Fibroblast of lung (primary cell): Measurements from ENCODE around the gene KCTD13. TPM values are rescaled to one million over a fixed set of nuclear protein-coding genes. Genes with fewer than 3 reads are reported as not detected.

Source experiments
- DNase-seq, 2 donors: peaks; one replicate each; pipeline versions ENCODE4 v3.0.0 to v3.0.0-alpha.2; 2010; ENCODE audit warnings: low read depth in 2 of 2
- H2AFZ ChIP-seq: 2 replicates; pipeline ENCODE4 v1.5.1; 2012; ENCODE audit warnings: low read length, control low read depth, inconsistent platforms
- H3K27ac ChIP-seq: 2 replicates; pipeline ENCODE4 v1.5.1; 2011; ENCODE audit warnings: low read length, control low read depth; ENCODE audit not compliant: insufficient read depth
- H3K27me3 ChIP-seq: 2 replicates; pipeline ENCODE4 v1.5.1; 2011; ENCODE audit warnings: mild to moderate bottlenecking, low read length; ENCODE audit not compliant: control insufficient read depth, insufficient read depth
- H3K36me3 ChIP-seq: 2 replicates; pipeline ENCODE4 v1.5.1; 2011; ENCODE audit warnings: low read length; ENCODE audit not compliant: control insufficient read depth, insufficient read depth
- H3K4me1 ChIP-seq: 2 replicates; pipeline ENCODE4 v1.5.1; 2011; ENCODE audit warnings: low read length; ENCODE audit not compliant: control insufficient read depth, insufficient read depth; ENCODE audit errors: extremely low read depth
- H3K4me2 ChIP-seq: 2 replicates; pipeline ENCODE4 v1.5.1; 2011; ENCODE audit warnings: low read length, control low read depth; ENCODE audit not compliant: insufficient read depth; ENCODE audit errors: extremely low read depth
- H3K4me3 ChIP-seq, 4 experiments: fragments of 200-600 bp in 1 of 4; sonication (generic) in 1 of 4; replicated peaks in 1 of 4; 2 replicates each; pipeline ENCODE4 v1.5.1; 2011 to 2016; ENCODE audit warnings: low read length in 4 of 4, low read depth in 3 of 4, mild to moderate bottlenecking in 3 of 4, control low read depth in 2 of 4, inconsistent platforms in 1 of 4, mixed read lengths in 1 of 4; ENCODE audit not compliant: insufficient read depth in 1 of 4; ENCODE audit errors: control extremely low read depth in 1 of 4
- H3K79me2 ChIP-seq: 2 replicates; pipeline ENCODE4 v1.5.1; 2012; ENCODE audit warnings: mild to moderate bottlenecking, low read length, inconsistent platforms; ENCODE audit not compliant: control insufficient read depth, insufficient read depth
- H3K9ac ChIP-seq: 2 replicates; pipeline ENCODE4 v1.5.1; 2011; ENCODE audit warnings: mild to moderate bottlenecking, low read length, control low read depth; ENCODE audit not compliant: insufficient read depth
- H3K9me3 ChIP-seq: 2 replicates; pipeline ENCODE4 v1.5.1; 2012; ENCODE audit warnings: low read depth, low read length; ENCODE audit not compliant: control insufficient read depth, insufficient read depth
- H4K20me1 ChIP-seq: 2 replicates; pipeline ENCODE4 v1.5.1; 2011; ENCODE audit warnings: low read length; ENCODE audit not compliant: control insufficient read depth, insufficient read depth; ENCODE audit errors: extremely low read depth
- CTCF ChIP-seq, 2 donors: IDR thresholded peaks in 1 of 2; conservative IDR thresholded peaks in 1 of 2; 1 replicate in 1 of 2; 2 replicates in 1 of 2; pipeline ENCODE4 v1.5.1; 2011 to 2012; ENCODE audit warnings: low read length in 2 of 2, control low read depth in 1 of 2, inconsistent platforms in 1 of 2, low read depth in 1 of 2, mild to moderate bottlenecking in 1 of 2
- EZH2 ChIP-seq: IDR thresholded peaks from 2 replicates; pipeline ENCODE4 v1.5.1; 2012; ENCODE audit warnings: low read length, control low read depth, mild to moderate bottlenecking; ENCODE audit errors: missing control alignments
- polyA plus RNA-seq, 2 donors: library from polyadenylated mRNA; depleted of rRNA in 1 of 2; stranded (reverse) in 1 of 2; unstranded in 1 of 2; fragments of >200 nt; gene quantifications; 2 replicates each; pipeline ENCODE4 v1.2.1, GENCODE V29; 2011 to 2012; ENCODE audit warnings: missing spikeins in 1 of 2
- total RNA-seq: library from RNA; depleted of rRNA; stranded (reverse); fragments of >200 nt; gene quantifications from 2 replicates; pipeline ENCODE4 v1.2.1, GENCODE V29; 2014

The KCTD13 gene
- total and polyA plus RNA-seq, 2 donors (not counting 1 experiment from before 2014, with no cell fraction given): 5.9 to 6.3 TPM

GRCh38 chr16:29903590-29903989 lies 22.4 kb downstream of the KCTD13 start:
- TF ChIP-seq EZH2: no peak

GRCh38 chr16:29901607-29901945 lies 24.4 kb downstream of the KCTD13 start:
- H4K20me1 ChIP-seq: no peaks in the 10 kb centered on the region
- no peaks in the 10 kb centered on the region for H3K9me3 ChIP-seq
- TF ChIP-seq CTCF (conservative IDR thresholded peaks at IDR 0.05 in 1 of 2, IDR thresholded peaks at IDR 0.05 in 1 of 2; ENCODE audit: low read depth in 1 of 2, low read length in 2 of 2) (no peak), EZH2 (no peak)
- H3K36me3 ChIP-seq: no peaks in the 10 kb centered on the region
- peaks cover 10% of the 10 kb centered on the region for H3K27me3 ChIP-seq
- no peak for DNase-seq
- no peak overlapping the region for H3K9ac ChIP-seq
- no peaks in the 10 kb centered on the region for H3K4me1 ChIP-seq
- no peak overlapping the region for H3K27ac ChIP-seq
- peak overlapping the region; percentile 79 for H3K4me2 ChIP-seq
- no peaks in the 10 kb centered on the region for H3K79me2 ChIP-seq
- H2AFZ ChIP-seq: no peak overlapping the region
- H3K4me3 ChIP-seq: peak overlapping the region in 1 of 4 experiments; percentile 73

More at GRCh38 chr16:29903590-29903989, 22.4 kb downstream of the KCTD13 start:
- no peak overlapping the region for H3K4me2 ChIP-seq
- H3K79me2 ChIP-seq: no peaks in the 10 kb centered on the region
- H3K36me3 ChIP-seq: no peaks in the 10 kb centered on the region
- H3K9ac ChIP-seq: no peak overlapping the region
- H3K27ac ChIP-seq: no peak overlapping the region
- no peak overlapping the region for H2AFZ ChIP-seq
- no peak overlapping the region for H3K4me3 ChIP-seq
- peaks cover 1% of the 10 kb centered on the region for H3K27me3 ChIP-seq
- H3K4me1 ChIP-seq: no peaks in the 10 kb centered on the region
- DNase-seq: no peak
- H4K20me1 ChIP-seq: no peaks in the 10 kb centered on the region
- no peaks in the 10 kb centered on the region for H3K9me3 ChIP-seq

GRCh38 chr16:29900888-29901606 lies 25.0 kb downstream of the KCTD13 start:
- Histone ChIP-seq H3K36me3 (no peaks in the 10 kb centered on the region), H3K9me3 (no peaks in the 10 kb centered on the region), H4K20me1 (no peaks in the 10 kb centered on the region), H3K27me3 (peaks cover 10% of the 10 kb centered on the region), H2AFZ (peak overlapping the region; percentile 76), H3K27ac (peak overlapping the region; percentile 62), H3K9ac (peak overlapping the region; percentile 58), H3K79me2 (no peaks in the 10 kb centered on the region), H3K4me2 (peak overlapping the region; percentile 79), H3K4me1 (no peaks in the 10 kb centered on the region), H3K4me3 (peak overlapping the region; percentile 42 to 73 (median 56))
- no peak for DNase-seq
- TF ChIP-seq CTCF (conservative IDR thresholded peaks at IDR 0.05 in 1 of 2, IDR thresholded peaks at IDR 0.05 in 1 of 2; ENCODE audit: low read depth in 1 of 2, low read length in 2 of 2): no peak
- no peak for TF ChIP-seq EZH2
